Measurements from ENCODE around the gene SMOC2. TPM values are rescaled to one million over a fixed set of nuclear protein-coding genes. Genes with fewer than 3 reads are reported as not detected.

Gene SMOC2
- polyA plus RNA-seq, 1 donor from 2014 or later: 0.50 TPM

DNA sequence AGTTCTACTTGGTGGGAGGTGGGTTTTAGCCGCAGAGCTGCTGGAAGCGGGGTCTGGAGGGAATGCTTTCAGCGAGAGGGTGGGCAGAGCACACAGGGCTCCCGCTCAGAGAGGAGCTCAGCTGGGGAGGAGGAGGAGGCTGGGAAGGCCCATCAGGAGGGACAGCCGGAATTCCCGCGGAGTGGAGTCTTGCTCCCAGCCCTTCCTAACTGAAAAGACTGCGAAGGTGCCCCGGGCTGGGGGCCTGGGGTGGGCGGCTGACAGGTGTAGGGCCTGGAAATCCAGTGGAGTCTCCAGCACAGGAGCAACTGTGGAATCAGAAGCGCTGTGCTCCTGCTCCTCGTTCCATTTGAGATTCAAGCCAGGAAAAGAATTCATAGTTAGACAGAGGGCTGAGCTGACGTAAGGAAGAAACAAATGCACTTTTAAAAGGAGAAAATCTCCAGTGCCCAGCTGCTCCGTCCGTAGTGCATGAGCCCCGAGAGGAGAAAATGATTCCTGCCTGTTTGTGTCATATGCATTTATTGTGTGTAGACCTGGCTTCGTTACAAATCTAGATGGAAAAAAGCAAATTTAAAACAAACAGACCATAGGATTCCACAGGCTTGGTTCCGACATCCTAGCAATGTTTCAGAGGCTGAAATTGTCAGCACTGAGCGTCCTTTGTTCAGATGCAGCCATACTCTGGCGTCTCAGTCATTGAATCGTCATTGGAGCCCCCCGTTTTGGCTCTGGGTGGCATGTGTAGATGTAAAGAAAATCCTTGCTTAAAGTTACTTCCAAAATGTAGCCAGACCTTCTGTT lies 197.7 kb downstream of the SMOC2 start:
- Histone ChIP-seq H3K9me2 (ENCODE audit: insufficient read depth, low read length) (no peaks in the 10 kb centered on the region), H3K4me2 (ENCODE audit: low read length) (no peak overlapping the region), H3K27me3 (ENCODE audit: insufficient read depth, low read depth, low read length) (no peaks in the 10 kb centered on the region), H3K36me3 (ENCODE audit: insufficient read depth, low read length) (no peaks in the 10 kb centered on the region), H3K4me3 (ENCODE audit: low read length) (no peak overlapping the region), H2AFZ (ENCODE audit: low read depth, low read length) (no peak overlapping the region), H3K79me2 (replicated peaks; ENCODE audit: insufficient read depth, low read length) (no peaks in the 10 kb centered on the region), H3F3A (ENCODE audit: insufficient read depth, low read length, poor library complexity, severe bottlenecking) (no peaks in the 10 kb centered on the region), H3K9me3 (ENCODE audit: low read length) (no peaks in the 10 kb centered on the region), H3K9ac (ENCODE audit: low read length) (no peak overlapping the region), H3K27ac (ENCODE audit: low read length) (no peak overlapping the region), H4K20me1 (ENCODE audit: insufficient read depth) (no peaks in the 10 kb centered on the region)
- TF ChIP-seq SMC3 (conservative IDR thresholded peaks at IDR 0.05; ENCODE audit: poor library complexity): no peak
- TF ChIP-seq RAD21 (conservative IDR thresholded peaks at IDR 0.05): no peak
- TF ChIP-seq, protein P1, sequence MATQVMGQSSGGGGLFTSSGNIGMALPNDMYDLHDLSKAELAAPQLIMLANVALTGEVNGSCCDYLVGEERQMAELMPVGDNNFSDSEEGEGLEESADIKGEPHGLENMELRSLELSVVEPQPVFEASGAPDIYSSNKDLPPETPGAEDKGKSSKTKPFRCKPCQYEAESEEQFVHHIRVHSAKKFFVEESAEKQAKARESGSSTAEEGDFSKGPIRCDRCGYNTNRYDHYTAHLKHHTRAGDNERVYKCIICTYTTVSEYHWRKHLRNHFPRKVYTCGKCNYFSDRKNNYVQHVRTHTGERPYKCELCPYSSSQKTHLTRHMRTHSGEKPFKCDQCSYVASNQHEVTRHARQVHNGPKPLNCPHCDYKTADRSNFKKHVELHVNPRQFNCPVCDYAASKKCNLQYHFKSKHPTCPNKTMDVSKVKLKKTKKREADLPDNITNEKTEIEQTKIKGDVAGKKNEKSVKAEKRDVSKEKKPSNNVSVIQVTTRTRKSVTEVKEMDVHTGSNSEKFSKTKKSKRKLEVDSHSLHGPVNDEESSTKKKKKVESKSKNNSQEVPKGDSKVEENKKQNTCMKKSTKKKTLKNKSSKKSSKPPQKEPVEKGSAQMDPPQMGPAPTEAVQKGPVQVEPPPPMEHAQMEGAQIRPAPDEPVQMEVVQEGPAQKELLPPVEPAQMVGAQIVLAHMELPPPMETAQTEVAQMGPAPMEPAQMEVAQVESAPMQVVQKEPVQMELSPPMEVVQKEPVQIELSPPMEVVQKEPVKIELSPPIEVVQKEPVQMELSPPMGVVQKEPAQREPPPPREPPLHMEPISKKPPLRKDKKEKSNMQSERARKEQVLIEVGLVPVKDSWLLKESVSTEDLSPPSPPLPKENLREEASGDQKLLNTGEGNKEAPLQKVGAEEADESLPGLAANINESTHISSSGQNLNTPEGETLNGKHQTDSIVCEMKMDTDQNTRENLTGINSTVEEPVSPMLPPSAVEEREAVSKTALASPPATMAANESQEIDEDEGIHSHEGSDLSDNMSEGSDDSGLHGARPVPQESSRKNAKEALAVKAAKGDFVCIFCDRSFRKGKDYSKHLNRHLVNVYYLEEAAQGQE (IDR thresholded peaks at IDR 0.05; ENCODE audit: borderline replicate concordance): no peak
- TF ChIP-seq EP300 (conservative IDR thresholded peaks at IDR 0.05; ENCODE audit: poor library complexity, severe bottlenecking): no peak
- no peak for TF ChIP-seq TAF1 (IDR thresholded peaks at IDR 0.05; ENCODE audit: low read depth)
- TF ChIP-seq EZH2 (IDR thresholded peaks at IDR 0.05; ENCODE audit: borderline replicate concordance, insufficient read depth, low read length, poor library complexity, severe bottlenecking): no peak
- no peak for TF ChIP-seq POLR2AphosphoS5 (IDR thresholded peaks at IDR 0.05)
- no peak for TF ChIP-seq MXI1 (conservative IDR thresholded peaks at IDR 0.05; ENCODE audit: poor library complexity, severe bottlenecking)

DNA sequence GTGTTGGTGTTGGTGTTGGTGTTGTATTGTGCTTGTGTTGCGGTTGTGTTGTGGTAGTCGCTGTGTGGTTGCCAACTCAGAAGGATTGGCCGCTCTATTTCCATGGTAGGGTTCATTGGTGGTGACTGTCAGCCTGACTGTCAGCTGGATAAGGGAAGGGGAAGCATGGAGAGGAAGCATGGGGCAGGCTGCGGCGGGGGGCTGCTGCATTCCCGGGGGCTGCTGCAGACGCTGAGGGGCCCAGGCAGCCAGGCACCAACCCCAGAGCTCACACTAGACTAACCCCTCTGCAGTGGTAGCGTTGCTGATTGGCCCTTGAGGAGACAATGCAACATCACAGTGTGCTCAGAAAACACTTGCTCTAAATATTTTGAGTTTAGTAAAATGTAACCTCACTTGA lies 199.2 kb downstream of the SMOC2 start:
- TF ChIP-seq RAD21 (conservative IDR thresholded peaks at IDR 0.05): no peak
- no peak overlapping the region for H3K27ac ChIP-seq (ENCODE audit: low read length)
- H3K79me2 ChIP-seq (replicated peaks; ENCODE audit: insufficient read depth, low read length): no peaks in the 10 kb centered on the region
- no peaks in the 10 kb centered on the region for H3K36me3 ChIP-seq (ENCODE audit: insufficient read depth, low read length)
- H3F3A ChIP-seq (ENCODE audit: insufficient read depth, low read length, poor library complexity, severe bottlenecking): no peaks in the 10 kb centered on the region
- H4K20me1 ChIP-seq (ENCODE audit: insufficient read depth): no peaks in the 10 kb centered on the region
- no peak overlapping the region for H3K4me2 ChIP-seq (ENCODE audit: low read length)
- no peaks in the 10 kb centered on the region for H3K27me3 ChIP-seq (ENCODE audit: insufficient read depth, low read depth, low read length)
- H2AFZ ChIP-seq (ENCODE audit: low read depth, low read length): no peak overlapping the region
- H3K4me3 ChIP-seq (ENCODE audit: low read length): no peak overlapping the region
- no peaks in the 10 kb centered on the region for H3K9me3 ChIP-seq (ENCODE audit: low read length)
- no peak overlapping the region for H3K9ac ChIP-seq (ENCODE audit: low read length)
- H3K9me2 ChIP-seq (ENCODE audit: insufficient read depth, low read length): no peaks in the 10 kb centered on the region

DNA sequence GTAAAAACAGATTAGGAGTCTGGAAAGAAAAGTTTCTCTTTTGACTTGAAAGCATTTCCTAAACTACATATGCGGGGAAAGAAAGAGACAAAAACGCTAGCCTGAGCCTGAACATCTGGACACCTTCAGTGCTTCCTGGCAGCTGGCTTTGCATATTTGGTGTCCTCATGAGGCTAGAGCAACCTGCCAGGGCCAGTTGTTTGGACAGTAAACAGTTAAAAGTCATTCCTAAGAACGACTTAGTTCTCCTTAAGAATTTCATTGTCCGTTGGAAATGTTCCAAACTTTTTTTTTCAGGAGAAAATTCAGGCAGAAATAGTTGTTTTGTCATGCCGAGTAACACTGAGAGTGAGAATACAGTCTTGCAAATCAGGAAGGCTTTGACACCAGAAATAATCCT lies 199.8 kb downstream of the SMOC2 start:
- TF ChIP-seq MXI1 (conservative IDR thresholded peaks at IDR 0.05; ENCODE audit: poor library complexity, severe bottlenecking): no peak
- TF ChIP-seq SMC3 (conservative IDR thresholded peaks at IDR 0.05; ENCODE audit: poor library complexity): no peak
- TF ChIP-seq, protein P1 (IDR thresholded peaks at IDR 0.05; ENCODE audit: borderline replicate concordance): no peak
- no peak for TF ChIP-seq RAD21 (conservative IDR thresholded peaks at IDR 0.05)

More for the DNA sequence above, 199.8 kb downstream of the SMOC2 start:
- H4K20me1 ChIP-seq (ENCODE audit: insufficient read depth): no peaks in the 10 kb centered on the region
- H3K9me3 ChIP-seq (ENCODE audit: low read length): no peaks in the 10 kb centered on the region
- no peaks in the 10 kb centered on the region for H3K9me2 ChIP-seq (ENCODE audit: insufficient read depth, low read length)
- H3K9ac ChIP-seq (ENCODE audit: low read length): no peak overlapping the region
- no peak overlapping the region for H3K27ac ChIP-seq (ENCODE audit: low read length)
- H3F3A ChIP-seq (ENCODE audit: insufficient read depth, low read length, poor library complexity, severe bottlenecking): no peaks in the 10 kb centered on the region
- no peak overlapping the region for H3K4me2 ChIP-seq (ENCODE audit: low read length)
- no peak overlapping the region for H3K4me3 ChIP-seq (ENCODE audit: low read length)
- H3K79me2 ChIP-seq (replicated peaks; ENCODE audit: insufficient read depth, low read length): no peaks in the 10 kb centered on the region
- H2AFZ ChIP-seq (ENCODE audit: low read depth, low read length): no peak overlapping the region
- H3K27me3 ChIP-seq (ENCODE audit: insufficient read depth, low read depth, low read length): no peaks in the 10 kb centered on the region
- H3K36me3 ChIP-seq (ENCODE audit: insufficient read depth, low read length): no peaks in the 10 kb centered on the region
